Medulla oblongata (tissue), 1 donor: ENCODE measurements around the gene LCE1C.

Experiments used
- DNase-seq: peaks from one replicate; pipeline ENCODE4 v3.0.0-alpha.2; 2015; ENCODE audit errors: extremely low spot score

Gene LCE1C

DNA sequence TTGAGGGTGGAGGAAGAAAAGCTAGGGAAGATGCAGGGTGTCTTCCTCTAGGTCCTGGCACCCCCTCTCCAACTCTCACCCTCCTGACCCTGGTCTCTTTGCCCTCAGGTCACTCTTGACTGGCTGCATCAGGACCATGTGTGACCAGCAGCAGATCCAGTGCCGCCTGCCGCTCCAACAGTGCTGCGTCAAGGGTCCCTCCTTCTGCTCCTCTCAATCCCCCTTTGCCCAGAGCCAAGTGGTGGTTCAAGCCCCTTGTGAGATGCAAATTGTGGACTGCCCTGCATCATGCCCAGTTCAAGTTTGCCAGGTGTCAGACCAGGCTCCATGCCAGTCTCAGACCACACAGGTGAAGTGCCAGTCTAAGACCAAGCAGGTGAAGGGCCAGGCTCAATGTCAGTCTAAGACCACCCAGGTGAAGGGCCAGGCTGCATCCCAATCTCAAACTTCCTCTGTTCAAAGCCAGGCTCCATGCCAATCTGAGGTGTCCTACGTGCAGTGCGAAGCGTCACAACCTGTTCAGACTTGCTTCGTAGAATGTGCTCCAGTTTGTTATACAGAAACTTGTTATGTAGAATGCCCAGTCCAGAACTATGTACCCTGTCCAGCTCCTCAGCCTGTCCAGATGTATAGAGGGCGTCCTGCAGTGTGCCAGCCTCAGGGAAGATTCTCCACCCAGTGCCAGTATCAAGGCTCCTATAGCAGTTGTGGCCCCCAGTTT, 46.8 kb downstream of the LCE1C start:
- no peak for DNase-seq

- DNase-seq, result no peak
Observed at GRCh38 chr1:152758636-152759035, 47.8 kb downstream of the LCE1C start.

DNA sequence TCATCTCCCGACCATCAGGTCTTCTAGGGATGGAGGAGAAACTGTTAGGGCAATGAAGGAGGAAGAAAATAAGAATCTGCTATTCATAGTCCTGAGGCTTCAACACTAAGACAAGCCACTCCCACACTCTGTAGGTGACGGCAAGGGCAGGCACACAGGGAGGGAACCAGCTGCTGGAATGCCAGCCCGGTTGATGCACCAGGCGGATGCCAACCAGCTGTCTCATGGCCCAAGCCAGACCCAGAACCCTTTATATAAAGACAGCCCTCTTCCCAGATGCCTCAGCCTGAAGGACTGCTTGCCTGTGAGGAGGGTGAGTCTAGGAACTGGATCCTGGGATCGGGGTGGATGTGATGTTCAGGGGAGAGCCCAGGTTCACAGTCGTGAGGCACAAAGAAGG, 48.7 kb downstream of the LCE1C start, which contains the start of gene KPRP:
TSS of gene KPRP (plus strand) at position 279 of the 400 bp plus-strand sequence. CDS start 1,564 bp downstream, outside the sequence.
- no peak for DNase-seq

GRCh38 chr1:152756872-152757271, 49.6 kb downstream of the LCE1C start:
- DNase-seq, result no peak
